Measurements from ENCODE around the gene IL1A. TPM values are rescaled to one million over a fixed set of nuclear protein-coding genes. Genes with fewer than 3 reads are reported as not detected.

IL1A gene
- total RNA-seq, 2 donors from 2014 or later, result 0.73 to 1.0 TPM

DNA sequence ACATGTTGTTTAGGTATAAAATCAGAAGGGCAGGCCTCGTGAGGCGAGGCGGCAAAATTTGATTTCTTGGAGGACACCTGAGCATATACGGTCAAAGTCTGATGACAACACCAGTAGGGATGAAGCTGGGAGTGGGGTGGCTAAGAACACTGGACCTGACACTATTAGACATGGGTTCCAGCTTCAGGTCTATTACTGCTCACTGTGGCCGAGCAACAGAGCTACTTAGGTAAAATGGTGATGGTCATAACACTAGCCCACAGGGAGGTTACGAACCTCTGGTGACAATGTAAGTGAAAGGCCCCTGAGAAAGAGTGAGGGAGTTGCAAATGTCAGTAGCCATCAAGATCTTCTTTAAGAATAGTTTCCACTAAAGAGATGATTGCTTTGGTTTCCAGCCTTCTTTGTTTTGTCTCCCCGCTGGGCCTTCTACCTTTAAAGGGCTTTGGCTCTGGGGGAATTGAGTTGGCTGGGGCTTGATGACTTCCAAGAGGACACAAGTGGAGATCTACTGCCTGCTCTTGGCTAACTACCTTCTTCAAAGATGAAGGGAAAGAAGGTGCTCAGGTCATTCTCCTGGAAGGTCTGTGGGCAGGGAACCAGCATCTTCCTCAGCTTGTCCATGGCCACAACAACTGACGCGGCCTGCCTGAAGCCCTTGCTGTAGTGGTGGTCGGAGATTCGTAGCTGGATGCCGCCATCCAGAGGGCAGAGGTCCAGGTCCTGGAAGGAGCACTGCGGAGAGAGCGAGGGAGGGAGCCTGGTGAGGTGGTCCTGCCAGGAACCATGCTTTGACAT lies 48.7 kb upstream of the IL1A start:
- Mint-ChIP-seq H3K27me3 (ENCODE audit: insufficient read depth) (peaks cover 4% of the 10 kb centered on the region), H3K4me1 (no peaks in the 10 kb centered on the region), H3K9me3 (no peaks in the 10 kb centered on the region), H3K36me3 (ENCODE audit: low read depth) (no peaks in the 10 kb centered on the region), H3K4me3 (no peak overlapping the region), H3K27ac (no peak overlapping the region)
- Histone ChIP-seq H3K9me3 (ENCODE audit: control insufficient read depth, low read length) (no peaks in the 10 kb centered on the region), H3K27me3 (ENCODE audit: control insufficient read depth, insufficient read depth, low read length, poor library complexity, severe bottlenecking) (no peaks in the 10 kb centered on the region), H3K4me1 (ENCODE audit: control insufficient read depth, insufficient read depth, low read length) (no peaks in the 10 kb centered on the region), H3K27ac (ENCODE audit: low read depth, low read length) (no peak overlapping the region), H3K9ac (ENCODE audit: extremely low read depth, low read length, poor library complexity, severe bottlenecking) (no peak overlapping the region), H3K36me3 (ENCODE audit: control insufficient read depth, insufficient read depth, low read length) (no peaks in the 10 kb centered on the region), H3K4me3 (ENCODE audit: low read length) (no peak overlapping the region)
- 91 to 94% methylated on average over 12 to 14 of the region's 14 CpGs for WGBS, 2 experiments (ENCODE audit: insufficient coverage in 1 of 2, insufficient read length in 1 of 2)
- peak; percentile 36 for DNase-seq
- TF ChIP-seq, protein P1, sequence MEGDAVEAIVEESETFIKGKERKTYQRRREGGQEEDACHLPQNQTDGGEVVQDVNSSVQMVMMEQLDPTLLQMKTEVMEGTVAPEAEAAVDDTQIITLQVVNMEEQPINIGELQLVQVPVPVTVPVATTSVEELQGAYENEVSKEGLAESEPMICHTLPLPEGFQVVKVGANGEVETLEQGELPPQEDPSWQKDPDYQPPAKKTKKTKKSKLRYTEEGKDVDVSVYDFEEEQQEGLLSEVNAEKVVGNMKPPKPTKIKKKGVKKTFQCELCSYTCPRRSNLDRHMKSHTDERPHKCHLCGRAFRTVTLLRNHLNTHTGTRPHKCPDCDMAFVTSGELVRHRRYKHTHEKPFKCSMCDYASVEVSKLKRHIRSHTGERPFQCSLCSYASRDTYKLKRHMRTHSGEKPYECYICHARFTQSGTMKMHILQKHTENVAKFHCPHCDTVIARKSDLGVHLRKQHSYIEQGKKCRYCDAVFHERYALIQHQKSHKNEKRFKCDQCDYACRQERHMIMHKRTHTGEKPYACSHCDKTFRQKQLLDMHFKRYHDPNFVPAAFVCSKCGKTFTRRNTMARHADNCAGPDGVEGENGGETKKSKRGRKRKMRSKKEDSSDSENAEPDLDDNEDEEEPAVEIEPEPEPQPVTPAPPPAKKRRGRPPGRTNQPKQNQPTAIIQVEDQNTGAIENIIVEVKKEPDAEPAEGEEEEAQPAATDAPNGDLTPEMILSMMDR (conservative IDR thresholded peaks at IDR 0.05), result no peak

DNA sequence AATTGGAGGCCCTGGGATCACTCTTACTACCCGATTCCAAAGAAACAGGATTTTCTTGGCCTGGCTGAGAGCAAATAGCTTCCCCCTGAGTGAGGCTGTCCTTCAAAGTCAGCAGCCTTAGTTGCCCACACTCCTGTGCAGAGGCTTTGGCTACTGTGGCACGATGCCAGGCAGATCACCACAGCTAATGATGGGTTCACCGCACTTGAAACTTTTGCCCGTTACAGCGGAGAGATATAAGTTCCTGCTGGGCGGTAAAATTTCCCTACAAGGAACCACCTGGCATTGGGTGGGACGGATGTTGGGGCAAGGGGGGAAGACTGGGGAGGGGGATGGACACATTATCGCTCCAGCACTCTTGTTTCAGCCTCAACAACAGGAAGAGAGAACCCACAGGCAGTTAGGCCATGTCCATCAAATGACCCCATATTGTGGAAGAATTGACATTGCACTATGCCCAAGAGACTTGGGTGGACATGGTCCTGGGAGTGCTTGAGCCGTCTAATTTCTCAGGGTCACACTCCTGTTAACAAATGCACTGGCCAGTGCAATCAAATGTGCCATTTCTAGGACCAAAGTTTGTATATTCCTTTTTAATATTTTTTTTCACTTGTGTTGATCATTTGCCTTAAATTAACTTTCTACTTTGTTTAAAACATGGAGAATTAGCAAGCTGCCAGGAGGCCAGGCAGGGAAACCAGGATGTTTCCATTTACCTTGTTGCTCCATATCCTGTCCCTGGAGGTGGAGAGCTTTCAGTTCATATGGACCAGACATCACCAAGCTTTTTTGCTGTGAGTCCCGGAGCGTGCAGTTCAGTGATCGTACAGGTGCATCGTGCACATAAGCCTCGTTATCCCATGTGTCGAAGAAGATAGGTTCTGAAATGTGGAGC lies 47.9 kb upstream of the IL1A start:
- H3K36me3 Mint-ChIP-seq (ENCODE audit: low read depth), result no peaks in the 10 kb centered on the region
- Histone ChIP-seq H3K27me3 (ENCODE audit: control insufficient read depth, insufficient read depth, low read length, poor library complexity, severe bottlenecking) (no peaks in the 10 kb centered on the region), H3K4me3 (ENCODE audit: low read length) (no peak overlapping the region), H3K4me1 (ENCODE audit: control insufficient read depth, insufficient read depth, low read length) (no peaks in the 10 kb centered on the region), H3K36me3 (ENCODE audit: control insufficient read depth, insufficient read depth, low read length) (no peaks in the 10 kb centered on the region), H3K27ac (ENCODE audit: low read depth, low read length) (no peak overlapping the region), H3K9ac (ENCODE audit: extremely low read depth, low read length, poor library complexity, severe bottlenecking) (no peak overlapping the region), H3K9me3 (ENCODE audit: control insufficient read depth, low read length) (no peaks in the 10 kb centered on the region)
- H3K4me3 Mint-ChIP-seq, result no peak overlapping the region
- H3K27ac Mint-ChIP-seq, result no peak overlapping the region
- H3K4me1 Mint-ChIP-seq, result no peaks in the 10 kb centered on the region
- peak; percentile 13 for DNase-seq
- H3K27me3 Mint-ChIP-seq (ENCODE audit: insufficient read depth), result peaks cover 2% of the 10 kb centered on the region
- H3K9me3 Mint-ChIP-seq, result no peaks in the 10 kb centered on the region
- TF ChIP-seq, protein P1 (conservative IDR thresholded peaks at IDR 0.05), result no peak
- WGBS, 2 experiments (ENCODE audit: insufficient coverage in 1 of 2, insufficient read length in 1 of 2), result 93 to 98% methylated on average over 10 to 15 of the region's 15 CpGs

DNA sequence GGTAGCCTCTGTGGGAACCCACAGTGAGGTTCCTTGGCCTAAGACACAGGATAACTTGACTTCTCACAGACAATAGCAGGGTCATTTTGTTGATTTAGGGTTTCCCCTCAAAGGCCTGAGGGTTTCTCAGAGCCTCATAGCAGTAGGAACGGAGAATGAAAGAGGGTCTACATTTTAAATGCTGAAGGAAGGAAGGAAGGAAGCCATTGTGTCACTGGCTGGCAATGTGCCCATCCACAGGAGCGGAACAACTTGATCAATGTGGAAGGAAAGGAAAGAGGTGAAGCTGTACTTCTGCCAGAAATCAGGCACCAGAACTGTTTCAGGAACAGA lies 47.2 kb upstream of the IL1A start:
- no peak overlapping the region for H3K27ac ChIP-seq (ENCODE audit: low read depth, low read length)
- H3K4me1 ChIP-seq (ENCODE audit: control insufficient read depth, insufficient read depth, low read length), result no peaks in the 10 kb centered on the region
- DNase-seq, result peak; percentile 5
- H3K27ac Mint-ChIP-seq, result no peak overlapping the region
- H3K27me3 Mint-ChIP-seq (ENCODE audit: insufficient read depth), result no peaks in the 10 kb centered on the region
- no peaks in the 10 kb centered on the region for H3K36me3 ChIP-seq (ENCODE audit: control insufficient read depth, insufficient read depth, low read length)
- no peaks in the 10 kb centered on the region for H3K27me3 ChIP-seq (ENCODE audit: control insufficient read depth, insufficient read depth, low read length, poor library complexity, severe bottlenecking)
- no peaks in the 10 kb centered on the region for H3K4me1 Mint-ChIP-seq
- 89 to 95% methylated on average over 2 of the region's 2 CpGs for WGBS, 2 experiments (ENCODE audit: insufficient coverage in 1 of 2, insufficient read length in 1 of 2)
- H3K9me3 ChIP-seq (ENCODE audit: control insufficient read depth, low read length), result no peaks in the 10 kb centered on the region
- H3K9me3 Mint-ChIP-seq, result no peaks in the 10 kb centered on the region
- no peak overlapping the region for H3K4me3 ChIP-seq (ENCODE audit: low read length)
- TF ChIP-seq, protein P1 (conservative IDR thresholded peaks at IDR 0.05), result no peak
- H3K4me3 Mint-ChIP-seq, result no peak overlapping the region
- H3K36me3 Mint-ChIP-seq (ENCODE audit: low read depth), result no peaks in the 10 kb centered on the region
- H3K9ac ChIP-seq (ENCODE audit: extremely low read depth, low read length, poor library complexity, severe bottlenecking), result no peak overlapping the region

Data from endodermal cell (in vitro differentiated cells).